ENCODE measurements around the gene PBXIP1. TPM values are rescaled to one million over a fixed set of nuclear protein-coding genes. Genes with fewer than 3 reads are reported as not detected.

Gene PBXIP1
- total RNA-seq, 1 experiment from 2014 or later, result 48.1 TPM

- intact Hi-C loops (cut with micrococcal nuclease; ENCODE audit: unreplicated experiment), result loop anchor here (10.0 kb wide), 1 partner anchor 170 kb away; no protein-coding TSS in a partner anchor
- no peak for TF ChIP-seq CTCF (IDR thresholded peaks at IDR 0.05; ENCODE audit: unreplicated experiment)
- CTCF ChIA-PET, result no interaction called here
- Mint-ChIP-seq H3K4me3 (ENCODE audit: low read depth, unreplicated experiment) (no peak overlapping the region), H3K27me3 (ENCODE audit: unreplicated experiment) (no peaks in the 10 kb centered on the region), H3K4me1 (ENCODE audit: low read depth, unreplicated experiment) (peaks cover 41% of the 10 kb centered on the region), H3K36me3 (ENCODE audit: insufficient read depth, unreplicated experiment) (peaks cover 29% of the 10 kb centered on the region), H3K9me3 (ENCODE audit: low read depth, unreplicated experiment) (no peaks in the 10 kb centered on the region), H3K27ac (ENCODE audit: unreplicated experiment) (no peak overlapping the region)
- DNase-seq, result no peak
- no TSS peak for BruUV-seq (replicated peaks)
Measured at GRCh38 chr1:154934358-154934948, 21.4 kb downstream of the PBXIP1 start.

- no peaks in the 10 kb centered on the region for H3K9me3 Mint-ChIP-seq (ENCODE audit: low read depth, unreplicated experiment)
- DNase-seq, result peak; percentile 92
- intact Hi-C loops (cut with micrococcal nuclease; ENCODE audit: unreplicated experiment), result loop anchor here (10.0 kb wide), 1 partner anchor 167 kb away; no protein-coding TSS in a partner anchor
- peak overlapping the region; percentile 70 for H3K27ac Mint-ChIP-seq (ENCODE audit: unreplicated experiment)
- H3K27me3 Mint-ChIP-seq (ENCODE audit: unreplicated experiment), result no peaks in the 10 kb centered on the region
- peaks cover 18% of the 10 kb centered on the region for H3K4me1 Mint-ChIP-seq (ENCODE audit: low read depth, unreplicated experiment)
- CTCF ChIA-PET, result interaction anchor here (0.6 to 1.7 kb wide), 7 partner anchors 12 to 372 kb away, joined by 3 to 5 read pairs (median 4); partner anchors contain the start of gene PBXIP1
- no peak for TF ChIP-seq CTCF (IDR thresholded peaks at IDR 0.05; ENCODE audit: unreplicated experiment)
- peak overlapping the region; percentile 23 for H3K4me3 Mint-ChIP-seq (ENCODE audit: low read depth, unreplicated experiment)
- BruUV-seq (replicated peaks), result no TSS peak
- peaks cover 25% of the 10 kb centered on the region for H3K36me3 Mint-ChIP-seq (ENCODE audit: insufficient read depth, unreplicated experiment)
Measured at GRCh38 chr1:154931940-154932487, 23.9 kb downstream of the PBXIP1 start.

DNA sequence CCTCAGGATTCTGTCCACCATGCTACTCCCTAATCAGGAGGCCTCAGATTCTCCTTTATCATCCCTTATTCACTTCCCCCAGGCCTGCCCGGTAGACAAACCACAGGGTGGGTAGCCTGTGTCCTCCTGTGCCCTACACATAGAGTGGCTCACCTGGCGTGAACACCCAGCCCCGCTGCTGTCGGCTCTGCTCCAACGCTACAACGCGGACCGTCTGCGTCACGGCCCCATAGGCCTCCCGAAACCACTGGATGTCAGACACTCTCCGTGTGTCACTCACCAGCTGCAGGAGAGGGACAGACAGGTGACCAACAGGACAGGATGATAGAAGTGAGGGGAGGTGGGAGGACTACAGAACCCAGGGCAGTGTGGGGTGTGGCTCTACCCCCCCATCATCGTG lies 29.7 kb downstream of the PBXIP1 start:
- no TSS peak for BruUV-seq (replicated peaks)
- H3K9me3 Mint-ChIP-seq (ENCODE audit: low read depth, unreplicated experiment), result no peaks in the 10 kb centered on the region
- H3K4me3 Mint-ChIP-seq (ENCODE audit: low read depth, unreplicated experiment), result no peak overlapping the region
- no peak overlapping the region for H3K27ac Mint-ChIP-seq (ENCODE audit: unreplicated experiment)
- CTCF ChIA-PET, result interaction anchor here (0.6 kb wide), 1 partner anchor 628 kb away, joined by 5 read pairs; no protein-coding TSS in a partner anchor
- H3K27me3 Mint-ChIP-seq (ENCODE audit: unreplicated experiment), result no peaks in the 10 kb centered on the region
- no peak for TF ChIP-seq CTCF (IDR thresholded peaks at IDR 0.05; ENCODE audit: unreplicated experiment)
- DNase-seq, result no peak
- H3K36me3 Mint-ChIP-seq (ENCODE audit: insufficient read depth, unreplicated experiment), result peaks cover 17% of the 10 kb centered on the region
- intact Hi-C loops (cut with micrococcal nuclease; ENCODE audit: unreplicated experiment), result no loop called here
- no peaks in the 10 kb centered on the region for H3K4me1 Mint-ChIP-seq (ENCODE audit: low read depth, unreplicated experiment)

GRCh38 chr1:154925335-154926170 lies 30.3 kb downstream of the PBXIP1 start:
- Mint-ChIP-seq H3K9me3 (ENCODE audit: low read depth, unreplicated experiment) (no peaks in the 10 kb centered on the region), H3K4me3 (ENCODE audit: low read depth, unreplicated experiment) (no peak overlapping the region)
- CTCF ChIA-PET, result no interaction called here

More at GRCh38 chr1:154925335-154926170, 30.3 kb downstream of the PBXIP1 start:
- DNase-seq, result no peak
- no peaks in the 10 kb centered on the region for H3K27me3 Mint-ChIP-seq (ENCODE audit: unreplicated experiment)
- intact Hi-C loops (cut with micrococcal nuclease; ENCODE audit: unreplicated experiment), result no loop called here
- TF ChIP-seq CTCF (IDR thresholded peaks at IDR 0.05; ENCODE audit: unreplicated experiment), result no peak
- BruUV-seq (replicated peaks), result no TSS peak
- H3K4me1 Mint-ChIP-seq (ENCODE audit: low read depth, unreplicated experiment), result no peaks in the 10 kb centered on the region
- H3K36me3 Mint-ChIP-seq (ENCODE audit: insufficient read depth, unreplicated experiment), result peaks cover 17% of the 10 kb centered on the region
- H3K27ac Mint-ChIP-seq (ENCODE audit: unreplicated experiment), result no peak overlapping the region

Data from Calu3 (cell line).